NB4 (cell line): Measurements from ENCODE around the gene AIM2.
"Not testable (repeated sequence)": the region's sequence is repeated elsewhere in the genome, so short reads cannot be mapped to it uniquely, and the experiment has no call there.

Experiments used
- DNase-seq: peaks from one replicate; pipeline ENCODE4 v3.0.0; 2010; ENCODE audit warnings: low read depth
- H3K4me3 ChIP-seq: one replicate; pipeline ENCODE4 v1.5.1; 2011; ENCODE audit warnings: mild to moderate bottlenecking, low read depth, low read length, moderate library complexity
- CTCF ChIP-seq: IDR thresholded peaks from one replicate; pipeline ENCODE4 v1.5.1; 2012; ENCODE audit warnings: low read depth, low read length
- MAX ChIP-seq: IDR thresholded peaks from 2 replicates; pipeline ENCODE4 v1.6.1; 2011; ENCODE audit warnings: low read depth, low read length
- MYC ChIP-seq: IDR thresholded peaks from 2 replicates; pipeline ENCODE4 v1.6.1; 2011; ENCODE audit warnings: low read depth, low read length
- POLR2A ChIP-seq: IDR thresholded peaks from 2 replicates; pipeline ENCODE4 v1.6.1; 2011; ENCODE audit warnings: mild to moderate bottlenecking; ENCODE audit not compliant: insufficient read length; ENCODE audit errors: extremely low read depth

The AIM2 gene

GRCh38 chr1:159040206-159040605 is 36.4 kb downstream of the AIM2 start:
- H3K4me3 ChIP-seq = no peak overlapping the region
- no peak for TF ChIP-seq MAX
- no peak for TF ChIP-seq MYC
- TF ChIP-seq POLR2A = no peak
- TF ChIP-seq CTCF = no peak

DNA sequence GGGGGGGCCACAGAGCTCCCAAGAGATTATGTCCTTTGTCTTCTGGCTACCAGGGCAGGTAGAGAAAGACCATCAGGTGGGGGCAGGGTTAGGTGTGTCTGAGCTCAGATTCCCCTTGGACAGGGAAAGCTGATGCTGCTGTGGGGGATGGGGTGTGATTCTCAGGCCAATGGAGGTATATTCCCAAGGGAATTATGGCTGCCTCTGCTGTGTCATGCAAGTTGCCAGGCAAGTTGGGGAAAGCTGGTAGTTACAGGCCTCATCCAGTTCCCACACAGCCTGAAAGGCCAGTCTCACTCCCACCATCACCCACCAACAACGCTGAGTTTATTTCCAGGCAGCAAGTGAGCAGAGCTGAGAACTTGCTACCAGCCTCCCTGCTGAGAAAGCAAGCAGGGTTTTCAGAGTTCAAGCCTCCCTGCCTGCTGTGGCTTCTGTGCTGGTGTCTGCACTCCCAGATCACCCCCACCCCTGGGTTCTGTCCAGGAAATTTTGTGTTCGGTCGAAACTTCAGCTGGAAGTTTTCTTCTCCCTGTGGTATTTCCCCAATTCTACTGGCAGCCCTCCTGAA is 45.6 kb downstream of the AIM2 start:
- DNase-seq = no peak
- TF ChIP-seq CTCF (no peak), MYC (no peak), POLR2A (no peak), MAX (no peak)
- no peak overlapping the region for H3K4me3 ChIP-seq

More at GRCh38 chr1:159040206-159040605, 36.4 kb downstream of the AIM2 start:
- DNase-seq = no peak

DNA sequence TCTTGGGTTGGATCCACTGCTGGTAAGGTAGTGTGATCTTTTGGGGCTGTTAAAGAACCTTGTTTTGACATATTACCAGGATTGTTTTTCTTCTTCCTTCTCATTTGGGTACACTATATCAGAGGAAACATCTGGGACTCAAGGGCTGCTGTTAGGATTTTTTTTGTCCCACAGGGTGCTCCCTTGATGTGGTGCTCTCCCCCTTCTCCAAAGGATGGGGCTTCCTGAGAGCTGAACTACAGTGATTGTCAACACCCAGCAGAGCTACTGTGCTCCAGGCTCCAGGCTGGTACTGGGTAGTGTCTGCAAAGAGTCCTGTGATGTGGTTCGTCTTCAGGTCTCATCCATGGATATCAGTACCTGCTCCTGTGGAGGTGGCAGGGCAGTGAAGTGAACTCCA is 46.3 kb downstream of the AIM2 start:
- no peak overlapping the region for H3K4me3 ChIP-seq
- DNase-seq = no peak
- no peak for TF ChIP-seq POLR2A
- TF ChIP-seq MYC = no peak
- no peak for TF ChIP-seq MAX
- no peak for TF ChIP-seq CTCF

GRCh38 chr1:159026841-159027240 is 49.7 kb downstream of the AIM2 start:
- H3K4me3 ChIP-seq, DNase-seq: not testable (repeated sequence)

DNA sequence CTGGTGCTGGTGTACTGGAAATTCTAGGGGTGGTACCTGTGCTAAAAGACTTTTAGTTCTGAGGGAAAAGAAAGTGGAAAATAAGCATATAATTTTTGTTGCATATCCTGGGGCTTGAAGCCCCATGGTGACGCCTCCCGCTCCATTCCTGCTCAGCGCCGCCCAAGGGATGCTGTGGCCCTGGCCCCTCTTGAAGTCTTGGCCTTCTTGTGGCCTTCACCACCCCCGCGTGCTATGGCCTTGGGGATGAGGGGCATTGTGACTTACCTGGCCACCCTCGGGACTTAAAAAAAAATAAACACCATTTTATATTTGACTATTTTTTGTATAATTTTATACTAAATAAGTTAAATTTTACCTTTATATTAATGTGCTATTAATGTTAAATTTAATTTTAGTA is 51.5 kb downstream of the AIM2 start:
- no peak overlapping the region for H3K4me3 ChIP-seq
- TF ChIP-seq CTCF = no peak
- TF ChIP-seq POLR2A = no peak
- TF ChIP-seq MAX = no peak
- no peak for TF ChIP-seq MYC
- no peak for DNase-seq

GRCh38 chr1:159023723-159024122 is 52.8 kb downstream of the AIM2 start:
- no peak overlapping the region for H3K4me3 ChIP-seq
- TF ChIP-seq CTCF = no peak
- no peak for DNase-seq
